ENCODE data around the gene ZNF618.
"Not testable (repeated sequence)": the region's sequence is repeated elsewhere in the genome, so short reads cannot be mapped to it uniquely, and the experiment has no call there.

Gene ZNF618

GRCh38 chr9:114029311-114030170, 153.4 kb downstream of the ZNF618 start:
- no peak for DNase-seq

- DNase-seq = no peak
Measured at GRCh38 chr9:114030364-114030763, 154.3 kb downstream of the ZNF618 start.

- no peak for DNase-seq
Measured at GRCh38 chr9:114031037-114031630, 155.0 kb downstream of the ZNF618 start.

- DNase-seq = no peak
Measured at GRCh38 chr9:114031948-114032840, 156.1 kb downstream of the ZNF618 start.

- DNase-seq = no peak
Measured at GRCh38 chr9:114033397-114034103, 157.4 kb downstream of the ZNF618 start.

- DNase-seq = no peak
Measured at GRCh38 chr9:114034196-114034595, 158.1 kb downstream of the ZNF618 start.

- no peak for DNase-seq
Measured at GRCh38 chr9:114034661-114035062, 158.6 kb downstream of the ZNF618 start.

GRCh38 chr9:114035221-114035844, 159.2 kb downstream of the ZNF618 start:
- no peak for DNase-seq

GRCh38 chr9:114035845-114036801, 160.0 kb downstream of the ZNF618 start:
- no peak for DNase-seq

- no peak for DNase-seq
Measured at GRCh38 chr9:114037249-114037648, 161.1 kb downstream of the ZNF618 start.

- DNase-seq = no peak
Measured at GRCh38 chr9:114037961-114038723, 162.0 kb downstream of the ZNF618 start.

GRCh38 chr9:114038724-114039313, 162.7 kb downstream of the ZNF618 start:
- DNase-seq = no peak

GRCh38 chr9:114039484-114039883, 163.4 kb downstream of the ZNF618 start:
- DNase-seq = no peak

- not testable (repeated sequence) for DNase-seq
Measured at GRCh38 chr9:114043660-114044059, 167.6 kb downstream of the ZNF618 start.

GRCh38 chr9:114046237-114046755, 170.2 kb downstream of the ZNF618 start:
- DNase-seq = no peak

- no peak for DNase-seq
Measured at GRCh38 chr9:114046875-114047274, 170.8 kb downstream of the ZNF618 start.

GRCh38 chr9:114047717-114048116, 171.6 kb downstream of the ZNF618 start:
- no peak for DNase-seq

GRCh38 chr9:114048533-114049415, 172.7 kb downstream of the ZNF618 start:
- no peak for DNase-seq

Measured in NCI-H2081 treated with DMSO at 0.1 percent for 48 hours (cell line).